SHP77 (cell line): ENCODE measurements around the gene TKTL1.
"Not testable (repeated sequence)": the region's sequence is repeated elsewhere in the genome, so short reads cannot be mapped to it uniquely, and the experiment has no call there.

Experiments used
- DNase-seq, 2 experiments: peaks; one replicate each; lab custom pipeline; 2025; lab: John Stamatoyannopoulos, UW

The TKTL1 gene

GRCh38 chrX:154343620-154344019, 48.0 kb downstream of the TKTL1 start:
- DNase-seq, result not testable (repeated sequence)

- no peak for DNase-seq
These were observed 52.5 kb downstream of the TKTL1 start for GRCh38 chrX:154348114-154348531.

- DNase-seq, result no peak
These were observed 53.2 kb downstream of the TKTL1 start for GRCh38 chrX:154348646-154349358.

GRCh38 chrX:154349359-154349935, 53.9 kb downstream of the TKTL1 start:
- no peak for DNase-seq

- no peak for DNase-seq
These were observed 54.4 kb downstream of the TKTL1 start for GRCh38 chrX:154349979-154350378.

- no peak for DNase-seq
These were observed 55.0 kb downstream of the TKTL1 start for GRCh38 chrX:154350429-154351182.

GRCh38 chrX:154351183-154352011, 55.8 kb downstream of the TKTL1 start:
- no peak for DNase-seq

- no peak for DNase-seq
These were observed 56.4 kb downstream of the TKTL1 start for GRCh38 chrX:154352012-154352401.

- no peak for DNase-seq
These were observed 56.9 kb downstream of the TKTL1 start for GRCh38 chrX:154352466-154352865.

- no peak for DNase-seq
These were observed 57.7 kb downstream of the TKTL1 start for GRCh38 chrX:154353172-154353843.

- DNase-seq, result no peak
These were observed 58.4 kb downstream of the TKTL1 start for GRCh38 chrX:154354013-154354412.

GRCh38 chrX:154354516-154354915, 58.9 kb downstream of the TKTL1 start:
- no peak for DNase-seq

GRCh38 chrX:154355094-154355775, 59.6 kb downstream of the TKTL1 start:
- DNase-seq, result no peak

GRCh38 chrX:154355776-154356140, 60.2 kb downstream of the TKTL1 start:
- DNase-seq, result no peak

GRCh38 chrX:154356596-154356995, 61.0 kb downstream of the TKTL1 start:
- DNase-seq, result no peak

GRCh38 chrX:154357205-154357604, 61.6 kb downstream of the TKTL1 start:
- DNase-seq, result no peak

GRCh38 chrX:154358011-154358410, 62.4 kb downstream of the TKTL1 start:
- DNase-seq, result no peak

- no peak for DNase-seq
These were observed 63.2 kb downstream of the TKTL1 start for GRCh38 chrX:154358829-154359228.

GRCh38 chrX:154359362-154360154, 64.0 kb downstream of the TKTL1 start:
- DNase-seq, result no peak

- DNase-seq, result no peak
These were observed 64.6 kb downstream of the TKTL1 start for GRCh38 chrX:154360155-154360713.
